Measurements from ENCODE around the gene SUCO.

Gene SUCO

GRCh38 chr1:172599912-172600311 is 67.0 kb downstream of the SUCO start:
- no peak overlapping the region for H3K4me3 ChIP-seq (ENCODE audit: control insufficient read depth, low read depth, low read length)
- TF ChIP-seq CTCF (IDR thresholded peaks at IDR 0.05; ENCODE audit: control insufficient read depth, insufficient read depth, low read depth, low read length, missing control alignments): no peak
- DNase-seq (ENCODE audit: low read depth): no peak

GRCh38 chr1:172600615-172601014 is 67.7 kb downstream of the SUCO start:
- no peak for DNase-seq (ENCODE audit: low read depth)
- no peak for TF ChIP-seq CTCF (IDR thresholded peaks at IDR 0.05; ENCODE audit: control insufficient read depth, insufficient read depth, low read depth, low read length, missing control alignments)
- H3K4me3 ChIP-seq (ENCODE audit: control insufficient read depth, low read depth, low read length): no peak overlapping the region

- no peak overlapping the region for H3K4me3 ChIP-seq (ENCODE audit: control insufficient read depth, low read depth, low read length)
- no peak for TF ChIP-seq CTCF (IDR thresholded peaks at IDR 0.05; ENCODE audit: control insufficient read depth, insufficient read depth, low read depth, low read length, missing control alignments)
- no peak for DNase-seq (ENCODE audit: low read depth)
These were observed 68.2 kb downstream of the SUCO start for GRCh38 chr1:172601046-172601630.

GRCh38 chr1:172602706-172603105 is 69.8 kb downstream of the SUCO start:
- H3K4me3 ChIP-seq (ENCODE audit: control insufficient read depth, low read depth, low read length): no peak overlapping the region
- no peak for TF ChIP-seq CTCF (IDR thresholded peaks at IDR 0.05; ENCODE audit: control insufficient read depth, insufficient read depth, low read depth, low read length, missing control alignments)
- DNase-seq (ENCODE audit: low read depth): no peak

- no peak overlapping the region for H3K4me3 ChIP-seq (ENCODE audit: control insufficient read depth, low read depth, low read length)
- no peak for TF ChIP-seq CTCF (IDR thresholded peaks at IDR 0.05; ENCODE audit: control insufficient read depth, insufficient read depth, low read depth, low read length, missing control alignments)
- no peak for DNase-seq (ENCODE audit: low read depth)
These were observed 70.9 kb downstream of the SUCO start for GRCh38 chr1:172603816-172604215.

- no peak overlapping the region for H3K4me3 ChIP-seq (ENCODE audit: control insufficient read depth, low read depth, low read length)
- no peak for TF ChIP-seq CTCF (IDR thresholded peaks at IDR 0.05; ENCODE audit: control insufficient read depth, insufficient read depth, low read depth, low read length, missing control alignments)
- no peak for DNase-seq (ENCODE audit: low read depth)
These were observed 72.7 kb downstream of the SUCO start for GRCh38 chr1:172605641-172606040.

- DNase-seq (ENCODE audit: low read depth): no peak
- no peak for TF ChIP-seq CTCF (IDR thresholded peaks at IDR 0.05; ENCODE audit: control insufficient read depth, insufficient read depth, low read depth, low read length, missing control alignments)
- no peak overlapping the region for H3K4me3 ChIP-seq (ENCODE audit: control insufficient read depth, low read depth, low read length)
These were observed 74.2 kb downstream of the SUCO start for GRCh38 chr1:172607145-172607544.
